Measurements from ENCODE around the gene INPP4A.

The INPP4A gene

GRCh38 chr2:98472961-98473746 lies 28.5 kb downstream of the INPP4A start:
- H3K27me3 ChIP-seq (ENCODE audit: control insufficient read depth in 1 of 2, insufficient read depth in 2 of 2, low read length in 2 of 2) = no peaks in the 10 kb centered on the region
- peaks cover 56% of the 10 kb centered on the region for H3K4me1 ChIP-seq (ENCODE audit: insufficient read depth, low read length)
- no peak overlapping the region for H3K9ac ChIP-seq (ENCODE audit: low read length)
- no peaks in the 10 kb centered on the region for H3K9me3 ChIP-seq (ENCODE audit: low read length)
- no peak overlapping the region for H3K4me3 ChIP-seq (ENCODE audit: low read depth in 1 of 2, low read length in 2 of 2)
- H3K27ac ChIP-seq (ENCODE audit: low read depth, low read length) = no peak overlapping the region
- H3K36me3 ChIP-seq (ENCODE audit: insufficient read depth, low read length) = no peaks in the 10 kb centered on the region

- no peak overlapping the region for H3K9ac ChIP-seq (ENCODE audit: low read length)
- peaks cover 67% of the 10 kb centered on the region for H3K4me1 ChIP-seq (ENCODE audit: insufficient read depth, low read length)
These were observed 29.5 kb downstream of the INPP4A start for GRCh38 chr2:98473995-98474780.

GRCh38 chr2:98474979-98475632 lies 30.4 kb downstream of the INPP4A start:
- H3K4me3 ChIP-seq (ENCODE audit: low read depth in 1 of 2, low read length in 2 of 2) = no peak overlapping the region
- no peaks in the 10 kb centered on the region for H3K27me3 ChIP-seq (ENCODE audit: control insufficient read depth in 1 of 2, insufficient read depth in 2 of 2, low read length in 2 of 2)
- H3K36me3 ChIP-seq (ENCODE audit: insufficient read depth, low read length) = no peaks in the 10 kb centered on the region
- no peak overlapping the region for H3K9ac ChIP-seq (ENCODE audit: low read length)
- H3K9me3 ChIP-seq (ENCODE audit: low read length) = no peaks in the 10 kb centered on the region
- H3K4me1 ChIP-seq (ENCODE audit: insufficient read depth, low read length) = peaks cover 76% of the 10 kb centered on the region
- H3K27ac ChIP-seq (ENCODE audit: low read depth, low read length) = no peak overlapping the region

More at GRCh38 chr2:98473995-98474780, 29.5 kb downstream of the INPP4A start:
- no peak overlapping the region for H3K4me3 ChIP-seq (ENCODE audit: low read depth in 1 of 2, low read length in 2 of 2)
- H3K27me3 ChIP-seq (ENCODE audit: control insufficient read depth in 1 of 2, insufficient read depth in 2 of 2, low read length in 2 of 2) = no peaks in the 10 kb centered on the region
- H3K36me3 ChIP-seq (ENCODE audit: insufficient read depth, low read length) = no peaks in the 10 kb centered on the region
- no peaks in the 10 kb centered on the region for H3K9me3 ChIP-seq (ENCODE audit: low read length)
- H3K27ac ChIP-seq (ENCODE audit: low read depth, low read length) = no peak overlapping the region

- Histone ChIP-seq H3K27ac (ENCODE audit: low read depth, low read length) (no peak overlapping the region), H3K4me1 (ENCODE audit: insufficient read depth, low read length) (peaks cover 83% of the 10 kb centered on the region), H3K9ac (ENCODE audit: low read length) (no peak overlapping the region), H3K36me3 (ENCODE audit: insufficient read depth, low read length) (no peaks in the 10 kb centered on the region), H3K27me3 (ENCODE audit: control insufficient read depth in 1 of 2, insufficient read depth in 2 of 2, low read length in 2 of 2) (no peaks in the 10 kb centered on the region), H3K4me3 (ENCODE audit: low read depth in 1 of 2, low read length in 2 of 2) (peak overlapping the region in 1 of 2 donors; percentile 3), H3K9me3 (ENCODE audit: low read length) (no peaks in the 10 kb centered on the region)
These were observed 31.7 kb downstream of the INPP4A start for GRCh38 chr2:98476192-98476868.

- H3K4me1 ChIP-seq (ENCODE audit: insufficient read depth, low read length) = peaks cover 85% of the 10 kb centered on the region
- H3K4me3 ChIP-seq (ENCODE audit: low read depth in 1 of 2, low read length in 2 of 2) = no peak overlapping the region
- no peak overlapping the region for H3K9ac ChIP-seq (ENCODE audit: low read length)
- H3K27ac ChIP-seq (ENCODE audit: low read depth, low read length) = no peak overlapping the region
- H3K9me3 ChIP-seq (ENCODE audit: low read length) = no peaks in the 10 kb centered on the region
- no peaks in the 10 kb centered on the region for H3K27me3 ChIP-seq (ENCODE audit: control insufficient read depth in 1 of 2, insufficient read depth in 2 of 2, low read length in 2 of 2)
- no peaks in the 10 kb centered on the region for H3K36me3 ChIP-seq (ENCODE audit: insufficient read depth, low read length)
These were observed 32.4 kb downstream of the INPP4A start for GRCh38 chr2:98477036-98477435.

GRCh38 chr2:98477506-98477905 lies 32.8 kb downstream of the INPP4A start:
- Histone ChIP-seq H3K27ac (ENCODE audit: low read depth, low read length) (no peak overlapping the region), H3K36me3 (ENCODE audit: insufficient read depth, low read length) (no peaks in the 10 kb centered on the region), H3K4me3 (ENCODE audit: low read depth in 1 of 2, low read length in 2 of 2) (no peak overlapping the region), H3K9ac (ENCODE audit: low read length) (no peak overlapping the region), H3K27me3 (ENCODE audit: control insufficient read depth in 1 of 2, insufficient read depth in 2 of 2, low read length in 2 of 2) (no peaks in the 10 kb centered on the region), H3K9me3 (ENCODE audit: low read length) (no peaks in the 10 kb centered on the region), H3K4me1 (ENCODE audit: insufficient read depth, low read length) (peaks cover 81% of the 10 kb centered on the region)

- no peak overlapping the region for H3K27ac ChIP-seq (ENCODE audit: low read depth, low read length)
- no peak overlapping the region for H3K9ac ChIP-seq (ENCODE audit: low read length)
- H3K36me3 ChIP-seq (ENCODE audit: insufficient read depth, low read length) = no peaks in the 10 kb centered on the region
- no peaks in the 10 kb centered on the region for H3K27me3 ChIP-seq (ENCODE audit: control insufficient read depth in 1 of 2, insufficient read depth in 2 of 2, low read length in 2 of 2)
- H3K4me3 ChIP-seq (ENCODE audit: low read depth in 1 of 2, low read length in 2 of 2) = no peak overlapping the region
- no peaks in the 10 kb centered on the region for H3K9me3 ChIP-seq (ENCODE audit: low read length)
- H3K4me1 ChIP-seq (ENCODE audit: insufficient read depth, low read length) = peaks cover 78% of the 10 kb centered on the region
These were observed 33.5 kb downstream of the INPP4A start for GRCh38 chr2:98478088-98478551.

GRCh38 chr2:98478907-98479306 lies 34.2 kb downstream of the INPP4A start:
- peaks cover 78% of the 10 kb centered on the region for H3K4me1 ChIP-seq (ENCODE audit: insufficient read depth, low read length)
- peak overlapping the region; percentile 22 for H3K27ac ChIP-seq (ENCODE audit: low read depth, low read length)
- H3K9ac ChIP-seq (ENCODE audit: low read length) = no peak overlapping the region

GRCh38 chr2:98479371-98479770 lies 34.7 kb downstream of the INPP4A start:
- H3K36me3 ChIP-seq (ENCODE audit: insufficient read depth, low read length) = no peaks in the 10 kb centered on the region
- H3K4me1 ChIP-seq (ENCODE audit: insufficient read depth, low read length) = peaks cover 78% of the 10 kb centered on the region
- H3K27ac ChIP-seq (ENCODE audit: low read depth, low read length) = peak overlapping the region; percentile 22
- peak overlapping the region in 1 of 2 donors; percentile 6 for H3K4me3 ChIP-seq (ENCODE audit: low read depth in 1 of 2, low read length in 2 of 2)
- H3K9ac ChIP-seq (ENCODE audit: low read length) = no peak overlapping the region
- no peaks in the 10 kb centered on the region for H3K27me3 ChIP-seq (ENCODE audit: control insufficient read depth in 1 of 2, insufficient read depth in 2 of 2, low read length in 2 of 2)
- no peaks in the 10 kb centered on the region for H3K9me3 ChIP-seq (ENCODE audit: low read length)

More at GRCh38 chr2:98478907-98479306, 34.2 kb downstream of the INPP4A start:
- no peaks in the 10 kb centered on the region for H3K36me3 ChIP-seq (ENCODE audit: insufficient read depth, low read length)
- H3K4me3 ChIP-seq (ENCODE audit: low read depth in 1 of 2, low read length in 2 of 2) = no peak overlapping the region
- H3K9me3 ChIP-seq (ENCODE audit: low read length) = no peaks in the 10 kb centered on the region
- no peaks in the 10 kb centered on the region for H3K27me3 ChIP-seq (ENCODE audit: control insufficient read depth in 1 of 2, insufficient read depth in 2 of 2, low read length in 2 of 2)

GRCh38 chr2:98479959-98480524 lies 35.4 kb downstream of the INPP4A start:
- Histone ChIP-seq H3K9me3 (ENCODE audit: low read length) (no peaks in the 10 kb centered on the region), H3K9ac (ENCODE audit: low read length) (no peak overlapping the region), H3K27me3 (ENCODE audit: control insufficient read depth in 1 of 2, insufficient read depth in 2 of 2, low read length in 2 of 2) (no peaks in the 10 kb centered on the region), H3K4me3 (ENCODE audit: low read depth in 1 of 2, low read length in 2 of 2) (peak overlapping the region in 1 of 2 donors; percentile 6), H3K27ac (ENCODE audit: low read depth, low read length) (peak overlapping the region; percentile 2), H3K36me3 (ENCODE audit: insufficient read depth, low read length) (no peaks in the 10 kb centered on the region), H3K4me1 (ENCODE audit: insufficient read depth, low read length) (peaks cover 79% of the 10 kb centered on the region)

All from muscle layer of colon (tissue), 2 donors.